AG08395 (cell line): Measurements from ENCODE around the gene FBLN7.

Source experiments
- DNase-seq: peaks from one replicate; pipeline ENCODE4 v3.0.0; 2012; ENCODE audit warnings: mixed read lengths, low spot score

The FBLN7 gene

GRCh38 chr2:112157472-112157871, 19.3 kb downstream of the FBLN7 start:
- DNase-seq: no peak

- no peak for DNase-seq
Observed at GRCh38 chr2:112159454-112159921, 21.3 kb downstream of the FBLN7 start.

GRCh38 chr2:112160283-112161250, 22.4 kb downstream of the FBLN7 start:
- no peak for DNase-seq

GRCh38 chr2:112161431-112162145, 23.4 kb downstream of the FBLN7 start:
- no peak for DNase-seq

GRCh38 chr2:112162341-112162740, 24.2 kb downstream of the FBLN7 start:
- no peak for DNase-seq

GRCh38 chr2:112162956-112163355, 24.8 kb downstream of the FBLN7 start:
- DNase-seq: no peak

- DNase-seq: no peak
Observed at GRCh38 chr2:112163541-112163981, 25.4 kb downstream of the FBLN7 start.

- no peak for DNase-seq
Observed at GRCh38 chr2:112164876-112165275, 26.7 kb downstream of the FBLN7 start.

GRCh38 chr2:112165296-112165695, 27.1 kb downstream of the FBLN7 start:
- DNase-seq: no peak

- no peak for DNase-seq
Observed at GRCh38 chr2:112166806-112167499, 28.8 kb downstream of the FBLN7 start.

GRCh38 chr2:112168422-112169124, 30.4 kb downstream of the FBLN7 start:
- DNase-seq: peak; percentile 74

- no peak for DNase-seq
Observed at GRCh38 chr2:112170495-112170894, 32.3 kb downstream of the FBLN7 start.

GRCh38 chr2:112173646-112174319, 35.6 kb downstream of the FBLN7 start:
- DNase-seq: no peak

- no peak for DNase-seq
Observed at GRCh38 chr2:112174383-112174782, 36.2 kb downstream of the FBLN7 start.

GRCh38 chr2:112175333-112175732, 37.1 kb downstream of the FBLN7 start:
- DNase-seq: no peak

- DNase-seq: no peak
Observed at GRCh38 chr2:112175958-112176573, 37.9 kb downstream of the FBLN7 start.

- DNase-seq: no peak
Observed at GRCh38 chr2:112181571-112182290, 43.5 kb downstream of the FBLN7 start.

- no peak for DNase-seq
Observed at GRCh38 chr2:112182581-112183034, 44.4 kb downstream of the FBLN7 start.

GRCh38 chr2:112183327-112184025, 45.3 kb downstream of the FBLN7 start:
- no peak for DNase-seq
